Measurements from ENCODE around the gene CCDC57.

CCDC57 gene

DNA sequence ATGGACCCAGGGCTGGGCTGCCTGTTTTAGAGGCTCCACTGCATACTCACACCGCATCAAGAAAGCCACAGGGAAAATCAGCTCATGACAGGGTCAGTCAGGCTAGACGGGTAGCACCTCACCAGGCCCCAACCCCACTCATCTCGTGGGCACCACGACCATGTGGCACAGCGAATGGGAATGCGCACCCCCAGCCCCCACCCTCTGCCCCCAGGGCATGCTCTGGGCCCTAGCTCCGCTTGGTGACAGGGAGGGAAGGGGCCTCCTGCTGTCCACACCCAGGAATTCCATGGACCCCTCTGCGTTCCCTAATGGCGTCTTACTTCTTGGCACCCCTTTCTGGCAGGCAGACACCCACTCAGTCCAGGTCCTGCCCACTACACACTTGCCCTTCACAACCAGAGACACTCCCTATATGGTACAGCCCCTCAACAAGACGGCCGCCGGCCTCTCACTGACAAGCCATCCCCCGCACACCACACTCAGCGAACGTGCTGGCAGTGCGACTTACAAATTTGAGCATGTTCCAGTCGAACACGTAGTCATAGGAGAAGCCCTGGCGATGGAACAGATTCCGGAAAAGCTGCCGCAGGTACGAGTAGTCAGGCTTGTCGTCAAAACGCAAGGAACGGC is 38.3 kb upstream of the CCDC57 start:
- H3K36me3 Mint-ChIP-seq (ENCODE audit: low read depth), result peaks cover 88% of the 10 kb centered on the region

GRCh38 chr17:82249896-82250581 is 37.4 kb upstream of the CCDC57 start:
- intact Hi-C loops (cut with micrococcal nuclease), result no loop called here
- Mint-ChIP-seq H3K27me3 (no peaks in the 10 kb centered on the region), H3K4me1 (ENCODE audit: low read depth) (peaks cover 52% of the 10 kb centered on the region), H3K9me3 (no peaks in the 10 kb centered on the region), H3K4me3 (no peak overlapping the region), H3K27ac (no peak overlapping the region), H3K36me3 (ENCODE audit: low read depth) (peaks cover 88% of the 10 kb centered on the region)

More for the DNA sequence above, 38.3 kb upstream of the CCDC57 start:
- H3K4me3 Mint-ChIP-seq, result no peak overlapping the region
- H3K9me3 Mint-ChIP-seq, result no peaks in the 10 kb centered on the region
- intact Hi-C loops (cut with micrococcal nuclease), result no loop called here
- no peaks in the 10 kb centered on the region for H3K27me3 Mint-ChIP-seq
- H3K4me1 Mint-ChIP-seq (ENCODE audit: low read depth), result peaks cover 47% of the 10 kb centered on the region
- no peak overlapping the region for H3K27ac Mint-ChIP-seq

DNA sequence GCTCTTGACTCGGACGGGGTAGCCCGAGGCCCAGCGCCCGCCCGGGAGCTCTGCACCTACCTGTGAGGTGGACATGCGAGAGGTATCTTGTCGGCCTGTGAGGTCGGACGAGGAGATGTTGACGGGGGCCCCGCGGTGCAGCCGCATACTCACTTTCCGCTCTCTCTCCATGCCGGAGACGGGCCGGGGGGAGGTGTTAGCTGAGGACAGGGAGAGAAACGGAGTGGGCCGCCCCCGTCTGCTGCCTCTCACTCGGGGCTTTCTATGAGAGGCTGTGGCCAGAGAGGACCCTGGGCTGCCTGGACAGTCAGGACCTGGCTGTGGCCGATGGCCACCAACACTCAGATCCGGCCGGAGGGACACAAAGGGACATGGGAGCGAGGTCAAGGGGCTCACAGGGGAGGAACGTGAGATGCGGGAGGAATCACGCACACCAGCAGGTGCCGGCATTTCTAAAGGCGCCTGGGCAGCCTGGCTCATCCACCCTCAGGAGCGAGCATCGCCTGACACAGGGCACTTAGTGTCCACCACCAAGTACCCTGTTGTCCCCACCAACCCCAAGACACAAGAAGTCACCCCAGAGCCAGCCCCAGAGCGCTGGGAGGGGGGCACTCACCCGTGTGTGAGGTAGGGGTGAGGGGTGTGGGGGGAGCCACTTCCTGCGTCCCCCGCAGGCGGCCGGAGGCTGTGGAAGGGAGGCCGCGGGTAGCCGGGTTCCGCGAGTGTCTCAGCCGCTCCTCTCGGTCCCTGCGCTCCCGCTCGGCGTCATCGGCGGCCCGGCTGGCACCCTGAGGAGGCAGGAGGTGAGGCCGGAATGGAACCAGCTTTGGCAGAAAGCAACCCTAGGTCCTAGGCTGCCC is 36.4 kb upstream of the CCDC57 start:
- Mint-ChIP-seq H3K4me3 (no peak overlapping the region), H3K27ac (peak overlapping the region; percentile 35), H3K27me3 (no peaks in the 10 kb centered on the region), H3K4me1 (ENCODE audit: low read depth) (peaks cover 62% of the 10 kb centered on the region), H3K9me3 (no peaks in the 10 kb centered on the region), H3K36me3 (ENCODE audit: low read depth) (peaks cover 96% of the 10 kb centered on the region)
- intact Hi-C loops (cut with micrococcal nuclease), result no loop called here

DNA sequence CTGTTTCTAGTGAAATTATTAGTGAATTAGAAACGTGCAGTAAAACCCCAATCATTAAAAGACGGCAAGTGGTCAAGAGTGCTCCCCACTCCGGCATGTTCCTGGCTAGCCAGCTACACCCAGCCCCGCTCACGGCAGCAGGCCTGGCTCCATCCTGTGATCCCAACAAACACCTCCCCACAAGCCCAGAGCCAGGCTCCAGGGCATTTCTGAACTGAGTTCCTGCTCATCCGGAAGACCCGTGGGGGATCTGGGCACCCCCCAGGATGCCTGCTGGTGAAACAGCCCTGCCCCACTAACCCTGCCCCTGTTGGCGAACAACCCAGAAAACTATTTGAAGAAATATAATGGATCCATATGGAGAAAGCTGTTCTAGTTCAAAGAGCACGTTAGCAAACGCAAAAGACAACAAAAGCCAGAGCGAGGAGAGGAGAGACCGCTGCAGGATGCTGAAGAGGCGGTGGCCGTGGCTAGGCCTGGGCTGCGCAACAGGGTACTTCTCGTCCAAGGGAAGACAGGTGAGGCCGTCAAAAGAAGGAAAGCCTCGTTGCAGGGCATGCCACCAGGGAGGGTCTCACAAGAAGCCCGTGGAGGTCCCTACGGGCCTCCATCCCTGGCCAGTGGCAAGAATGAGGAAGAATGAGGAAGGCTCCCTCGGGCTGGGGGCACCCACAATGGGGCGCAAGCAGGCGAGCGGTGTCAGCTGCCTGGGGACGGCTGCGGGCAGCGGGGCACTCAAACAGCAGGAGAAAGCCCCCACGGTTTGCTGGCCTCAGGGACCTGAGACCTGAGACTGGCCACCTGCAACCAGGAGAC is 35.4 kb upstream of the CCDC57 start:
- H3K27ac Mint-ChIP-seq, result peak overlapping the region; percentile 35
- no peaks in the 10 kb centered on the region for H3K27me3 Mint-ChIP-seq
- peaks cover 100% of the 10 kb centered on the region for H3K36me3 Mint-ChIP-seq (ENCODE audit: low read depth)
- peaks cover 72% of the 10 kb centered on the region for H3K4me1 Mint-ChIP-seq (ENCODE audit: low read depth)
- no peak overlapping the region for H3K4me3 Mint-ChIP-seq
- no peaks in the 10 kb centered on the region for H3K9me3 Mint-ChIP-seq
- intact Hi-C loops (cut with micrococcal nuclease), result no loop called here

DNA sequence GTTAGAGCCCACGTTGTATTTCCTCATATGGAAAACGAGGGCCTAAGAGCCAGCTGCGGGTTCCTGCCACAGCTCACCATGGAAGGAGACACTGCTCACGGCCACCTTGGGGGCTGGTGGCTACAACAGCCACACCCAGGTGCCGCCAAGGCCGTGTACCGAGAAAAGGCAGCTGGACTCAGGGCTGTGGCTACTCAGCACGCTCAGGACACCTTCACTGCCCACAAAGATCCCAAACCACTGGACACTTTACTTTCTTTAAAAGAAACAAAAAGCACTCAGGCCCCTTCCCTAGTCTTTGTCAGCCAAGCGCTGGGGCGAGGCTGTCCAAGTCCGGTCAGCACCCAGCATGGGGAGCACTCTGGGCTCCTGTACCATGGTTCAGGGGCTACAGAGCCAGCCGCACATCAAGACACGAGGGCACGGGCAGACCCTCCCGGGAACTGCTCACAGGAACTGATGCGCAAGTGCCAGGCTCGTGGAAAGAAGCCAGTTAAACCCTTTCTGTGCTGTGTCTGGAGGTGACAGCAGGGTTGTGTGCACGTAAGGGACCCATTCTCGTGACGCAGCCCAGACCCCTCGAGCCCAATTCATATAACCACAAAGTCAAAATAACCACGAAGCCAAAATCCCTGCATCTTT is 34.7 kb upstream of the CCDC57 start:
- Mint-ChIP-seq H3K27ac (peak overlapping the region; percentile 31), H3K36me3 (ENCODE audit: low read depth) (peaks cover 100% of the 10 kb centered on the region), H3K4me1 (ENCODE audit: low read depth) (peaks cover 79% of the 10 kb centered on the region), H3K9me3 (no peaks in the 10 kb centered on the region), H3K27me3 (no peaks in the 10 kb centered on the region), H3K4me3 (no peak overlapping the region)
- intact Hi-C loops (cut with micrococcal nuclease), result no loop called here

DNA sequence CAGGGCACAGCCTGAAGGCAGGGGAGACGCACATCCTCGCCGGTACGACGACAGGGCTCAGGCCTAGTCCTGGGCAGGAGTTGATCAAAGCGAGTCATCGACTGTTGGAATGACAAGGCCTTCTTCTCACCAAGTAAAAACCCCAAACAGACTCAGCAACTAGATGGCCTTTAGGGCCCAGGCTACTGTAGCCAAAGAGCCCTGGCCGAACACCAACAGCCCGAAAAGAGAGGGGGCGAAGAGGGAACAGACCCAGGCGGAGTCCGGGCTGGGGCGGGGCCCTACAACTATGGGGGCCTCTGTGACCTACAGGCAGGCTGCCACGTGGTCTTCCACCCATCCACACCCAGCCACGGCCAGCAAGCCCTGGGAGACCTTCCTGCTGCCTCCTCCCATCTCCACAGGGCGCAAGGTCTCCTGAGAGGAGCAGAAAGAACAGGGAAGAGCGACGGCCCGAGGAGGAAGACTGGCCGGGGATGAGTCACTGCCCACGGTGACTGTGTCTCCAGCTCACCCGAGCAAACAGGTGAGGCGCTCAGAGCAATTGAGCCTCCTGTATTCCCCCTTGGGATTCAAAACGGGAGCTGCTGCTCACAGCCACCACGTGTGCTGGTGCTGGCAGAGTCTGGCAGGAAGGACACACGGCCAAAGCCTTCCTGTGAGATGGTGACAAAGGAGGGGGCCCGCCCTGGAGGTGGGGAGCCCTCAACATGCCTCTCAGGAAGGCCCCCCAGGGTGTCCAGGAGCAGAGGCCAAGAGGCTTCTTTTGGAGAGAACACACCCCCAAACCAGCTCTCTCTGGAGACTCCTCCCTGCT is 33.9 kb upstream of the CCDC57 start:
- Mint-ChIP-seq H3K36me3 (ENCODE audit: low read depth) (peaks cover 99% of the 10 kb centered on the region), H3K4me3 (no peak overlapping the region), H3K9me3 (no peaks in the 10 kb centered on the region), H3K4me1 (ENCODE audit: low read depth) (peaks cover 87% of the 10 kb centered on the region), H3K27me3 (no peaks in the 10 kb centered on the region), H3K27ac (peak overlapping the region; percentile 31)
- intact Hi-C loops (cut with micrococcal nuclease), result no loop called here

DNA sequence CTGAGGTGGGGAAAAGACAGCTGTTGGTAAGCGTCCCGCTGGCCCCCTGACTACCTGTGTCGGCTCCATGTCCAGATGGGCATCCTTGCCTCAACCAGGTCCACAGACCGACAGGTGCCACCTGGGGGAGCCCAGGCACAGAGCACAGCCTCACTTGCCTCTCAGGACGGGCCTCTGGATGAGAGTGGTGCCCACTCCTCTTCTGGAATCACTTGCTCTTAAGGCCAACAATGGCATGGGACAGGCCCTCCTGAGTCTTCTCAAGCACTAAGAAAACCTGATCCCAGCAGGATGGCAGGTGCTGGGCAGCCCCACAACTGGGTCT is 33.4 kb upstream of the CCDC57 start:
- intact Hi-C loops (cut with micrococcal nuclease), result no loop called here

DNA sequence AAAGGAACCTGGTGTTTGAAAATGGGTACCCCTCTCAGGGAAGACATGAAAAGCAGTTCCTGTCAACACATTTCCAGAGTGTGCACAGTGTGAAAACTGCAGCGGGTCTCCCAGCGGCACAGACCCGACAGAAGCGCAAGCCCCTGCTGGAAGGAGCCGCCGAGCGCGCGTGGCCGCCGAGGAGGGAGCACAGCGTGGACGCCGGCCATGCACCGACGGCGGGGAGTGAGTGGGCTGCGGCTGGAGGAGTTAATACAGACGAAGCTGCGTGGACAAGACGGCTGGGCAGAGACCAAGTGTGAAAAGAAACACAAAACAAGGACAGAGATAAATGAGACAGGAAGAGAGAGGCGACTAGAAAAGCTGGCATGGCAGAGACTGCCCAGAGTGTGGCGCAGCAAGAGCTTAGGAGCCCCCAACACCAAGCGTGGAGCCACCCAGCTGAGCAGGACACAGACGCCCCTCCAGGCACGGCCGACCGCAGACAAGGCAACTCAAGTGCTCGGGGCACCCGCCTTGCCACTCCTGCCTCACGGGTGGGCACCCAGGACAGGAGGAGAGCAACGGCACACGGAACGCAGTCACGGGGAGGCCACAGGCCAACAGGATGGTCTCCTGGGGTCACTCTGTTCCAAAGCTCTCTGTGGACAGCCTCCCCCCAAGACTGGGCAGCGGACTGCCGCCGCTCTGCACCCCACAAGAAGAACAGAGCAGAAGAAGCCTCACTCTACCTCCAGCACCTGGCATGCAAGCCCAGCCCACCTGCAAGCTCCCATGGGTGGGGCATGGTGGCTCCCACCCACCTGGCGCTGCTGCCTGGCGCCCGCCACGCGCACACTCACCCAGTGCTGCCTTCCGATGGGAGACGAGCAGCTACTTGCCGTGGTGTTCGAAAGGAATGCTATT is 32.7 kb upstream of the CCDC57 start:
- H3K36me3 Mint-ChIP-seq (ENCODE audit: low read depth), result peaks cover 99% of the 10 kb centered on the region
- no peaks in the 10 kb centered on the region for H3K9me3 Mint-ChIP-seq
- peak overlapping the region; percentile 49 for H3K27ac Mint-ChIP-seq
- intact Hi-C loops (cut with micrococcal nuclease), result no loop called here
- no peaks in the 10 kb centered on the region for H3K27me3 Mint-ChIP-seq
- no peak overlapping the region for H3K4me3 Mint-ChIP-seq
- peaks cover 99% of the 10 kb centered on the region for H3K4me1 Mint-ChIP-seq (ENCODE audit: low read depth)

More for the DNA sequence above, 33.4 kb upstream of the CCDC57 start:
- Mint-ChIP-seq H3K9me3 (no peaks in the 10 kb centered on the region), H3K4me1 (ENCODE audit: low read depth) (peaks cover 92% of the 10 kb centered on the region), H3K36me3 (ENCODE audit: low read depth) (peaks cover 99% of the 10 kb centered on the region), H3K4me3 (no peak overlapping the region), H3K27ac (no peak overlapping the region), H3K27me3 (no peaks in the 10 kb centered on the region)

GRCh38 chr17:82244413-82245133 is 31.9 kb upstream of the CCDC57 start:
- H3K36me3 Mint-ChIP-seq (ENCODE audit: low read depth), result peaks cover 99% of the 10 kb centered on the region
- H3K27ac Mint-ChIP-seq, result peak overlapping the region; percentile 49
- intact Hi-C loops (cut with micrococcal nuclease), result loop anchor here (5.0 kb wide), 1 partner anchor 37 kb away; no protein-coding TSS in a partner anchor
- no peaks in the 10 kb centered on the region for H3K27me3 Mint-ChIP-seq
- H3K9me3 Mint-ChIP-seq, result no peaks in the 10 kb centered on the region
- peaks cover 99% of the 10 kb centered on the region for H3K4me1 Mint-ChIP-seq (ENCODE audit: low read depth)
- H3K4me3 Mint-ChIP-seq, result no peak overlapping the region

GRCh38 chr17:82243648-82244412 is 31.2 kb upstream of the CCDC57 start:
- peaks cover 99% of the 10 kb centered on the region for H3K36me3 Mint-ChIP-seq (ENCODE audit: low read depth)
- intact Hi-C loops (cut with micrococcal nuclease), result loop anchor here (5.0 kb wide), 1 partner anchor 37 kb away; no protein-coding TSS in a partner anchor
- no peaks in the 10 kb centered on the region for H3K27me3 Mint-ChIP-seq
- no peak overlapping the region for H3K27ac Mint-ChIP-seq
- peaks cover 100% of the 10 kb centered on the region for H3K4me1 Mint-ChIP-seq (ENCODE audit: low read depth)
- no peaks in the 10 kb centered on the region for H3K9me3 Mint-ChIP-seq
- no peak overlapping the region for H3K4me3 Mint-ChIP-seq
